22Rv1 (cell line): Measurements from ENCODE around the gene PTX4.

Experiments
- H3K27ac ChIP-seq: fragments of 450-650 bp; 2 replicates; pipeline ENCODE4 v1.5.1; 2017
- CTCF ChIP-seq: fragments of 450-650 bp; IDR thresholded peaks from 2 replicates; pipeline ENCODE4 v1.5.1; 2017; ENCODE audit warnings: mild to moderate bottlenecking
- ZFX ChIP-seq: fragments of 450-650 bp; IDR thresholded peaks from 2 replicates; pipeline ENCODE4 v1.6.1; 2017; ENCODE audit warnings: antibody characterized with exemption, borderline replicate concordance

Gene PTX4

DNA sequence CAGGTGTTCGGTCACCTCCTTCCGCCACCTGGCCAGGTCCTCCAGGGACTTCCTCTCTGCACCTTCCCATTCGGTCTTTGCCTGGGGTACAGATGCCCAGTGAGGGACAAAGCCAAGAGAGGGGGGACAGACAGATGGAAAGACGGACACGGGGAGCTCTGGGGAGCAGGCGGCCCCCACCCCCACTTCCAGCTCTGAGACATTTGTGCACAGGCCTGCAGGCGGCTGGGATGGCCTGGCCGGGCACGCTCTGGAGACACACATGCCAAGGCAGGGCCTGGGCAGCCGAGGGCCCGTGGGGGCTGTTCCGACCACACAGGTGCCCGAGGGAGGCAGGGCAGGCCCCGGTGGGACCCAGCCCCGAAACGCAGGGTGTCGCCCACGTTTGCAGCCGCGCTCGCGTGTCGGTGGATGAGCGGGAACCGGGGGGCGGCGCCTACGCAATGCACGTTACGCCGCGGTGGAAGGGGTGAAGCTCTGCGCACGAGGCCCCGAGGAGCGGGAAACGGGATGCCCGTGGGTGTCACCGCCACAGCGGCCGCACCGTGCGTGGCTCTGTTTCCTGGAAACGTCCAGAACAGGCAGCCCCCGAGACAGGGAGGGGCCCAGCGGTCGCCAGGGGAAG is 51.9 kb downstream of the PTX4 start:
- TF ChIP-seq CTCF: no peak; the same call in 1 of the 2 replicates
- TF ChIP-seq ZFX: no peak
- no peak overlapping the region for H3K27ac ChIP-seq

DNA sequence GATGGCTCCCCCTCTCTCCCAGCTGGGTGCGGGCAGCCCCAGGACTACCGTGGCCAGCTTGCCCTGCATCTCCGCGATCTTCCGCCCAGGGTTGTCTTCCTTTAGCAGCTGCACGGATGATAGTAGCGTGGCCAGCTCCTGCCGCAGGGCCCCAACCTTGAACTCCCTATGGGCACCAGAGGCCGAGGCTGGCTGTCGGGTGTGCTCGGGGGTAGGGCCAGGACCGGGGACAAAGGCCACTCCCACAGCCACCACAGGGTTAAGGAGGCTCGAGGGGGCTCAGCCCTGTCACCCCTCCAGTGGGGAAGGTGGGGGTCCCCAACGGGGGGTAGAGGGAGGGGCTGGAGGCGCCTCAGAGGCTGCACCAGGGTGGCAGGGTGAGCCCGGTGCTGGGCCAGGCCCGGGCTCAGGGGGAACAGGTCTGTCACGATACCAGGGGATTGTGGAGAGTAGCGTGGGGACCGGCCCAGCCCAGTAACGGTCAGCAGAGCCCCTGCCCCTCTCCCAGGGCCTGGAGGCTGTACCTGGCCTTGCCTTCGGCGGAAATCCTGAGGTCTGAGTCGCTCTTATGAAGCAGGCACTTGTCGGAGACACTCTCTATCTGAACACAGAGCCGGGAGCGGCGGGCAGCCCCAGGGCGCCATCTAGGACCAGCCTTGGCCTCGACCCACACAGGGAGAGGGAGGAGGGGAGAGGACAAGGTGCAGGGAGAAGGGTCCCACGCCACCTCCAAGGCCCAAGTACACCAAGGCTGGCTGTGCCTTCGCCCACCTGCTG is 52.6 kb downstream of the PTX4 start:
- H3K27ac ChIP-seq: no peak overlapping the region
- TF ChIP-seq ZFX: no peak
- peak; percentile 28 for TF ChIP-seq CTCF
